HL-60 (cell line): ENCODE measurements around the gene YDJC.

ENCODE experiments used
- DNase-seq, 2 experiments: peaks; one replicate each; pipeline ENCODE4 v3.0.0-alpha.2; 2010 to 2020; ENCODE audit warnings: low read depth in 1 of 2, low spot score in 1 of 2
- H3K27ac ChIP-seq: fragments of 250-450 bp; sonication (Bioruptor Pico); replicated peaks from 2 replicates; pipeline ENCODE4 v1.5.1; 2020; ENCODE audit warnings: mild to moderate bottlenecking, moderate library complexity
- H3K27me3 ChIP-seq: fragments of 250-450 bp; sonication (Bioruptor Pico); 2 replicates; pipeline ENCODE4 v1.5.1; 2021; ENCODE audit warnings: mild to moderate bottlenecking, moderate library complexity; ENCODE audit not compliant: insufficient read depth, poor library complexity, severe bottlenecking
- H3K4me3 ChIP-seq: replicated peaks from 2 replicates; pipeline ENCODE4 v1.5.1; 2011; ENCODE audit warnings: mild to moderate bottlenecking, control low read depth, low read length; ENCODE audit not compliant: insufficient read depth
- GABPA ChIP-seq: IDR thresholded peaks from 2 replicates; pipeline ENCODE4 v1.6.1; 2012; ENCODE audit warnings: low read depth
- POLR2AphosphoS5 ChIP-seq: IDR thresholded peaks from 2 replicates; pipeline ENCODE4 v1.6.1; 2012; ENCODE audit warnings: low read depth
- SPI1 ChIP-seq: IDR thresholded peaks from 2 replicates; pipeline ENCODE4 v1.6.1; 2012; ENCODE audit warnings: low read depth, mild to moderate bottlenecking, borderline replicate concordance
- TF ChIP-seq, protein P1 (sequence below): IDR thresholded peaks from one replicate; pipeline ENCODE4 v1.5.1; 2011; ENCODE audit warnings: low read length, control low read depth, inconsistent platforms; ENCODE audit not compliant: insufficient read depth
- TF ChIP-seq, protein P2 (sequence below): IDR thresholded peaks from 2 replicates; pipeline ENCODE4 v1.6.1; 2012; ENCODE audit warnings: low read depth; ENCODE audit not compliant: insufficient replicate concordance

The YDJC gene

DNA sequence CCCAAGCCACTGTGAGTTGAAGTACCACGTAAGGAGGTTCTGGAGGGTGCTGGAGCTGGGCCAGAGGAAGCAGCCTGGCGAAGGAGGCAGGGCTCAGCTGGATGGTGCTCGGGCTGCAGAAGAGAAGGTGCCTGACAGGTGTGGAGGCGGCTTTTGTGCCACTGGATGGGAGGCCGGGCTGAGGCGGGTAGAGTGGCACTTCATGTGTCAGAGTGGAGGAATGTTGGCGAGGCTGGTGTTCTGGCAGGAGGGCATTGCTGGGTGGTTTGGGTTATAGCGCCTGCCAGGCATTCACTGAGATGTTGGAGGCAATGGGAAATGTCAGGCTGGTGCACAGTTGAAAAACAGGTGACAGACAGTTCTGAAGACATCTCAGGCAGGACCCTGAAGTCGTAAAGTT, 38.1 kb downstream of the YDJC start:
- TF ChIP-seq SPI1 = no peak
- TF ChIP-seq, protein P1, sequence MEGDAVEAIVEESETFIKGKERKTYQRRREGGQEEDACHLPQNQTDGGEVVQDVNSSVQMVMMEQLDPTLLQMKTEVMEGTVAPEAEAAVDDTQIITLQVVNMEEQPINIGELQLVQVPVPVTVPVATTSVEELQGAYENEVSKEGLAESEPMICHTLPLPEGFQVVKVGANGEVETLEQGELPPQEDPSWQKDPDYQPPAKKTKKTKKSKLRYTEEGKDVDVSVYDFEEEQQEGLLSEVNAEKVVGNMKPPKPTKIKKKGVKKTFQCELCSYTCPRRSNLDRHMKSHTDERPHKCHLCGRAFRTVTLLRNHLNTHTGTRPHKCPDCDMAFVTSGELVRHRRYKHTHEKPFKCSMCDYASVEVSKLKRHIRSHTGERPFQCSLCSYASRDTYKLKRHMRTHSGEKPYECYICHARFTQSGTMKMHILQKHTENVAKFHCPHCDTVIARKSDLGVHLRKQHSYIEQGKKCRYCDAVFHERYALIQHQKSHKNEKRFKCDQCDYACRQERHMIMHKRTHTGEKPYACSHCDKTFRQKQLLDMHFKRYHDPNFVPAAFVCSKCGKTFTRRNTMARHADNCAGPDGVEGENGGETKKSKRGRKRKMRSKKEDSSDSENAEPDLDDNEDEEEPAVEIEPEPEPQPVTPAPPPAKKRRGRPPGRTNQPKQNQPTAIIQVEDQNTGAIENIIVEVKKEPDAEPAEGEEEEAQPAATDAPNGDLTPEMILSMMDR = no peak
- no peak for TF ChIP-seq POLR2AphosphoS5
- no peak for TF ChIP-seq GABPA
- no peak overlapping the region for H3K4me3 ChIP-seq
- H3K27me3 ChIP-seq = no peaks in the 10 kb centered on the region
- H3K27ac ChIP-seq = no peak overlapping the region; the same call in 1 of the 2 replicates
- no peak for DNase-seq

DNA sequence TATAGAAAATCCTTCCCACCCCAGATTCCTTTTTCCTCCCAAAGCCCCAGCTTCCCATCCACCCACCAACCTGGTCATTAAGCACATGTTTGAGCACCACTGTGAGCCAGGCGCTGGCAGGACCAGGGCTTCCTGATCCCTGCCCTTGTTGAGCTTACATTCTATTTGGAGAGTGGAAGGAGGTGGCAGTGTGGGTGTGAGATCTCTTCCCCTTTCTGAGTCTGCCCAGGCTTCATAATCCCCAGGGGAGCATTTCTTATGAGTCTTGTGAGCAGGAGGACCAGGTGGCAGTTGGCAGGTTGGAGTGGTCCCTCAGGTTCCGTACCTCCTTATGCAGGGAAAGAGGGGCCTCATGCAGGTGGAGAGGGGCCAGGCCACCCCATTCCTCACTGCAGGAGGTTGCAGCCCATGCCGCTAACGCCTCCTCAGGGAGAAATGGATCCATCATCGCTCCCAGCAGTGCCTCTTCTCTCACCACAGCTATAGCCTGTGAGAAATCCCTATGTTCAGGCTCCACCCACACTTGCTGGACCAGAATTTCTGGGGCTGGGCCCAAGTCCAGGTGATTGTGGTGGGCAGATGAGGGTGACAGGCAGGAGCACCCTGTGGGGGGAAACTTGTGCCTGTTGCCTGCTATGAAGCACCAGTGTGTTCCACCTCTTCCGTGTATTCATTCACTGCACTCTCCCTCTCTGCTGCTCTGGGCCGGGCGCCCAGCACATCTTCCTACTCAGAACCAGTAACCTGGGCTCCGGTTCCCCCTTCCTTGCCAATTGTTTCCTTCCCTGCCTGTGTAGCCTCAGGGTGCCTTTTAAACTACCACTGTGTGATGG, 38.8 kb downstream of the YDJC start:
- DNase-seq = peak in 1 of 2 experiments; percentile 50
- H3K27me3 ChIP-seq = no peaks in the 10 kb centered on the region
- no peak overlapping the region for H3K4me3 ChIP-seq
- TF ChIP-seq, protein P2, sequence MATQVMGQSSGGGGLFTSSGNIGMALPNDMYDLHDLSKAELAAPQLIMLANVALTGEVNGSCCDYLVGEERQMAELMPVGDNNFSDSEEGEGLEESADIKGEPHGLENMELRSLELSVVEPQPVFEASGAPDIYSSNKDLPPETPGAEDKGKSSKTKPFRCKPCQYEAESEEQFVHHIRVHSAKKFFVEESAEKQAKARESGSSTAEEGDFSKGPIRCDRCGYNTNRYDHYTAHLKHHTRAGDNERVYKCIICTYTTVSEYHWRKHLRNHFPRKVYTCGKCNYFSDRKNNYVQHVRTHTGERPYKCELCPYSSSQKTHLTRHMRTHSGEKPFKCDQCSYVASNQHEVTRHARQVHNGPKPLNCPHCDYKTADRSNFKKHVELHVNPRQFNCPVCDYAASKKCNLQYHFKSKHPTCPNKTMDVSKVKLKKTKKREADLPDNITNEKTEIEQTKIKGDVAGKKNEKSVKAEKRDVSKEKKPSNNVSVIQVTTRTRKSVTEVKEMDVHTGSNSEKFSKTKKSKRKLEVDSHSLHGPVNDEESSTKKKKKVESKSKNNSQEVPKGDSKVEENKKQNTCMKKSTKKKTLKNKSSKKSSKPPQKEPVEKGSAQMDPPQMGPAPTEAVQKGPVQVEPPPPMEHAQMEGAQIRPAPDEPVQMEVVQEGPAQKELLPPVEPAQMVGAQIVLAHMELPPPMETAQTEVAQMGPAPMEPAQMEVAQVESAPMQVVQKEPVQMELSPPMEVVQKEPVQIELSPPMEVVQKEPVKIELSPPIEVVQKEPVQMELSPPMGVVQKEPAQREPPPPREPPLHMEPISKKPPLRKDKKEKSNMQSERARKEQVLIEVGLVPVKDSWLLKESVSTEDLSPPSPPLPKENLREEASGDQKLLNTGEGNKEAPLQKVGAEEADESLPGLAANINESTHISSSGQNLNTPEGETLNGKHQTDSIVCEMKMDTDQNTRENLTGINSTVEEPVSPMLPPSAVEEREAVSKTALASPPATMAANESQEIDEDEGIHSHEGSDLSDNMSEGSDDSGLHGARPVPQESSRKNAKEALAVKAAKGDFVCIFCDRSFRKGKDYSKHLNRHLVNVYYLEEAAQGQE = no peak
- peak; percentile 66; the same call in 1 of the 2 replicates for TF ChIP-seq SPI1
- no peak overlapping the region; the same call in 1 of the 2 replicates for H3K27ac ChIP-seq

DNA sequence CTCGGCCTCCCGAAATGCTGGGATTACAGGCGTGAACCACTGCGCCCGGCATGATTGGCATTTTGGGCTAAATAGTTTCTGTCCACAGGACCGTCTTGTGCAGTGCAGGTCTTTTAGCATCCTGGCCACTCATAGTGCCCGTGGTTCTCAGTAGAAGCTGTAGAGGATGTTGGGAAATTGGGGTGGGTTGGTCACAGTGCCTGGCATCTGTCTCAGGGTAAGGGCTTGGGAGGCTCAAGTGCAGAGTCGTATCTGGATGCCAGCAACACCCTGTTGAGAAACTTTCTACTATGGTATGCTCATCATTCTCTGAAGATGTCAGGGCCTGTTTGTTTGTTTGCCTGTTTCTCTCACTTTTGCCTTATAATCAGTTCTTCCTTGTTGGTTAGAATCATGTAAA, 40.4 kb downstream of the YDJC start:
- H3K27me3 ChIP-seq = no peaks in the 10 kb centered on the region
- no peak for TF ChIP-seq GABPA
- TF ChIP-seq SPI1 = no peak
- TF ChIP-seq POLR2AphosphoS5 = no peak
- TF ChIP-seq, protein P1 = no peak
- TF ChIP-seq, protein P2 = no peak
- no peak overlapping the region for H3K27ac ChIP-seq
- no peak overlapping the region for H3K4me3 ChIP-seq
- DNase-seq = peak in 1 of 2 experiments; percentile 34

DNA sequence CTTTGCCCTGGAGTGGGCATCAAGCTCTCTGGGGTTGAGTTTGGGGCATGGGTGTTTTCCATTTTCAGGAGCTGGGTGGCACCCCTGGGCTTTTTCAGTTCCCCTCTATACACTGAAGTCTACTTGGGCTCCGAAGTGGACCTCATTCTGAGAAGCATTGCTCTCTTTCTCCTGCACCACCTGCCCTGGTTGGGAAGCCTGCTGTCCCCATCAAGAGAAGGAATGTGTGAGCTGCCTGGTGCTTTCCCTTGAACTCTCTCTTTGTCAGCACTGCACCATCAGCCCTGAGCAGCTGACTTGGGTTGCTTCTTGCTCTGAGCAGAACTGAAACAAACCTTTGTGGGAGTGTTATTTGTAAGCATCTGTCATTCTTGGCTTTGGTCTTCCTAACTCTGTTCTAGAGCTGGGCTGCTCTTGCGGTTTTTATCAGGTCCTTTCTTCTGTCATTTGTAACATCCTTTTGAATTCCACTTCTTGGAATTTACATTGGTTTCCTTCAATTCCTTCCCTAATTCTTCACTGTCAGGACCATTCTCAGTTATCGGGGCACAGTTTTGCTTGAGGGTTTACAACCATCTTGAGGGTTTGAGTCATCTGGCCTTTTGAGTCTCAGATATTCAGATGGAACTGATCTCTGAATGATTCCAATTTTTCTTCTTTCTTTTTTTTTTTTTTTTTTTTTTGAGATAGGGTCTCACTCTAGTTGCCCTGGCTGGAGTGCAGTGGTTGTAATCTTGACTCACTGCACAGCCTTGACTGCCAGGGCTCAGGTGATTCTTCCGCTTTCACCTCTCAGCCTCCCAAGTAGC, 41.8 kb downstream of the YDJC start:
- no peak for DNase-seq
- Histone ChIP-seq H3K27me3 (no peaks in the 10 kb centered on the region), H3K4me3 (no peak overlapping the region), H3K27ac (no peak overlapping the region)
- no peak for TF ChIP-seq SPI1
- no peak for TF ChIP-seq POLR2AphosphoS5
- TF ChIP-seq, protein P1 = no peak
- TF ChIP-seq, protein P2 = no peak
- TF ChIP-seq GABPA = no peak
